Chondrocyte (in vitro differentiated cells): ENCODE data around the gene KCNQ1. TPM values are rescaled to one million over a fixed set of nuclear protein-coding genes. Genes with fewer than 3 reads are reported as not detected.

Source experiments
- DNase-seq: peaks from one replicate; pipeline ENCODE4 v3.0.0; 2021; ENCODE audit warnings: mixed read lengths, low spot score
- H3K27ac Mint-ChIP-seq: one replicate; pipeline ENCODE4 v1.8.0; 2021; ENCODE audit warnings: mild to moderate bottlenecking, moderate library complexity, mixed read lengths; ENCODE audit not compliant: unreplicated experiment
- H3K27me3 Mint-ChIP-seq: 2 replicates; pipeline ENCODE4 v1.8.0; 2021; ENCODE audit warnings: low read depth, mixed read lengths
- H3K36me3 Mint-ChIP-seq: 2 replicates; pipeline ENCODE4 v1.8.0; 2021; ENCODE audit warnings: low read depth, mixed read lengths
- H3K4me1 Mint-ChIP-seq: 2 replicates; pipeline ENCODE4 v1.8.0; 2021; ENCODE audit warnings: low read depth, mild to moderate bottlenecking, mixed read lengths
- H3K4me3 Mint-ChIP-seq: one replicate; pipeline ENCODE4 v1.8.0; 2021; ENCODE audit warnings: mild to moderate bottlenecking, moderate library complexity, mixed read lengths; ENCODE audit not compliant: unreplicated experiment
- H3K9me3 Mint-ChIP-seq: 2 replicates; pipeline ENCODE4 v1.8.0; 2021; ENCODE audit warnings: low read depth, mixed read lengths
- CTCF ChIP-seq: fragments of 200-600 bp; sonication (generic); IDR thresholded peaks from 2 replicates; pipeline ENCODE4 v1.5.0; 2021; ENCODE audit warnings: antibody characterized with exemption, mild to moderate bottlenecking, moderate library complexity
- total RNA-seq: library from RNA; stranded (reverse); gene quantifications from 3 replicates; pipeline ENCODE4 v1.2.1, GENCODE V29; 2021

The KCNQ1 gene
- total RNA-seq, 1 donor from 2014 or later = not detected

GRCh38 chr11:2889362-2890273 lies 444.8 kb downstream of the KCNQ1 start:
- no peaks in the 10 kb centered on the region for H3K36me3 Mint-ChIP-seq
- TF ChIP-seq CTCF = no peak
- no peak overlapping the region for H3K27ac Mint-ChIP-seq
- H3K4me3 Mint-ChIP-seq = no peak overlapping the region
- no peak for DNase-seq
- peaks cover 20% of the 10 kb centered on the region for H3K4me1 Mint-ChIP-seq
- H3K27me3 Mint-ChIP-seq = no peaks in the 10 kb centered on the region
- no peaks in the 10 kb centered on the region for H3K9me3 Mint-ChIP-seq

- DNase-seq = no peak
- Mint-ChIP-seq H3K4me3 (no peak overlapping the region), H3K27me3 (no peaks in the 10 kb centered on the region), H3K27ac (no peak overlapping the region), H3K36me3 (no peaks in the 10 kb centered on the region), H3K4me1 (peaks cover 17% of the 10 kb centered on the region), H3K9me3 (no peaks in the 10 kb centered on the region)
- TF ChIP-seq CTCF = no peak
Measured at GRCh38 chr11:2890466-2891294, 445.9 kb downstream of the KCNQ1 start.

- H3K27ac Mint-ChIP-seq = no peak overlapping the region
- H3K27me3 Mint-ChIP-seq = no peaks in the 10 kb centered on the region
- no peaks in the 10 kb centered on the region for H3K9me3 Mint-ChIP-seq
- no peaks in the 10 kb centered on the region for H3K36me3 Mint-ChIP-seq
- peak overlapping the region; percentile 60 for H3K4me3 Mint-ChIP-seq
- peaks cover 16% of the 10 kb centered on the region for H3K4me1 Mint-ChIP-seq
- DNase-seq = no peak
- no peak for TF ChIP-seq CTCF
Measured at GRCh38 chr11:2891326-2892214, 446.8 kb downstream of the KCNQ1 start.

GRCh38 chr11:2892215-2892966 lies 447.6 kb downstream of the KCNQ1 start:
- no peaks in the 10 kb centered on the region for H3K9me3 Mint-ChIP-seq
- H3K36me3 Mint-ChIP-seq = no peaks in the 10 kb centered on the region
- H3K27ac Mint-ChIP-seq = no peak overlapping the region
- peak; percentile 99 for TF ChIP-seq CTCF
- H3K27me3 Mint-ChIP-seq = no peaks in the 10 kb centered on the region
- H3K4me3 Mint-ChIP-seq = peak overlapping the region; percentile 60
- no peak for DNase-seq
- H3K4me1 Mint-ChIP-seq = peaks cover 14% of the 10 kb centered on the region
